ENCODE results near the gene YAP1.

YAP1 gene

GRCh38 chr11:102151784-102152525, 41.7 kb downstream of the YAP1 start:
- no peaks in the 10 kb centered on the region for H3K4me1 ChIP-seq (ENCODE audit: control insufficient read depth, low read length)
- no peaks in the 10 kb centered on the region for H3F3A ChIP-seq (ENCODE audit: control insufficient read depth, insufficient read depth)
- H4K20me1 ChIP-seq (ENCODE audit: control insufficient read depth, insufficient read depth, low read depth, low read length), result no peaks in the 10 kb centered on the region
- peaks cover 2% of the 10 kb centered on the region; the same call in 1 of the 2 replicates for H3K27me3 ChIP-seq (ENCODE audit: control insufficient read depth, low read length)
- H3K27ac ChIP-seq (ENCODE audit: low read depth, low read length), result no peak overlapping the region
- no peaks in the 10 kb centered on the region for H3K9me2 ChIP-seq (replicated peaks; ENCODE audit: control insufficient read depth, low read length)
- no peaks in the 10 kb centered on the region for H3K79me2 ChIP-seq (ENCODE audit: control insufficient read depth, low read length)
- no peak overlapping the region for H3K4me3 ChIP-seq (ENCODE audit: low read length)
- no peak for TF ChIP-seq CTCF (IDR thresholded peaks at IDR 0.05; ENCODE audit: low read depth, low read length, poor library complexity, severe bottlenecking)
- no peaks in the 10 kb centered on the region for H3K36me3 ChIP-seq (ENCODE audit: control insufficient read depth, low read length)
- H3K4me2 ChIP-seq (ENCODE audit: low read length), result no peak overlapping the region
- H3K9me3 ChIP-seq (ENCODE audit: control insufficient read depth, insufficient read depth, low read length), result no peaks in the 10 kb centered on the region

GRCh38 chr11:102153082-102153481, 42.8 kb downstream of the YAP1 start:
- Histone ChIP-seq H4K20me1 (ENCODE audit: control insufficient read depth, insufficient read depth, low read depth, low read length) (no peaks in the 10 kb centered on the region), H3K9me2 (replicated peaks; ENCODE audit: control insufficient read depth, low read length) (no peaks in the 10 kb centered on the region), H3F3A (ENCODE audit: control insufficient read depth, insufficient read depth) (no peaks in the 10 kb centered on the region)

GRCh38 chr11:102154806-102155205, 44.6 kb downstream of the YAP1 start:
- H3K4me2 ChIP-seq (ENCODE audit: low read length), result no peak overlapping the region
- H3K27me3 ChIP-seq (ENCODE audit: control insufficient read depth, low read length), result peaks cover 2% of the 10 kb centered on the region; the same call in 1 of the 2 replicates
- no peaks in the 10 kb centered on the region for H3K4me1 ChIP-seq (ENCODE audit: control insufficient read depth, low read length)
- TF ChIP-seq EZH2phosphoT487 (IDR thresholded peaks at IDR 0.05; ENCODE audit: borderline replicate concordance, low read length), result no peak
- no peak for TF ChIP-seq CTCF (IDR thresholded peaks at IDR 0.05; ENCODE audit: low read depth, low read length, poor library complexity, severe bottlenecking)
- H3K36me3 ChIP-seq (ENCODE audit: control insufficient read depth, low read length), result no peaks in the 10 kb centered on the region
- no peaks in the 10 kb centered on the region for H3K9me2 ChIP-seq (replicated peaks; ENCODE audit: control insufficient read depth, low read length)
- H3K9me3 ChIP-seq (ENCODE audit: control insufficient read depth, insufficient read depth, low read length), result no peaks in the 10 kb centered on the region
- H3K27ac ChIP-seq (ENCODE audit: low read depth, low read length), result no peak overlapping the region
- no peaks in the 10 kb centered on the region for H4K20me1 ChIP-seq (ENCODE audit: control insufficient read depth, insufficient read depth, low read depth, low read length)
- no peaks in the 10 kb centered on the region for H3F3A ChIP-seq (ENCODE audit: control insufficient read depth, insufficient read depth)
- no peaks in the 10 kb centered on the region for H3K79me2 ChIP-seq (ENCODE audit: control insufficient read depth, low read length)
- no peak overlapping the region for H3K4me3 ChIP-seq (ENCODE audit: low read length)

More at GRCh38 chr11:102153082-102153481, 42.8 kb downstream of the YAP1 start:
- no peaks in the 10 kb centered on the region for H3K9me3 ChIP-seq (ENCODE audit: control insufficient read depth, insufficient read depth, low read length)
- TF ChIP-seq EZH2phosphoT487 (IDR thresholded peaks at IDR 0.05; ENCODE audit: borderline replicate concordance, low read length), result no peak
- no peak for TF ChIP-seq CTCF (IDR thresholded peaks at IDR 0.05; ENCODE audit: low read depth, low read length, poor library complexity, severe bottlenecking)
- H3K27me3 ChIP-seq (ENCODE audit: control insufficient read depth, low read length), result peaks cover 2% of the 10 kb centered on the region; the same call in 1 of the 2 replicates
- no peaks in the 10 kb centered on the region for H3K79me2 ChIP-seq (ENCODE audit: control insufficient read depth, low read length)
- H3K4me1 ChIP-seq (ENCODE audit: control insufficient read depth, low read length), result no peaks in the 10 kb centered on the region
- no peak overlapping the region for H3K4me2 ChIP-seq (ENCODE audit: low read length)
- H3K4me3 ChIP-seq (ENCODE audit: low read length), result no peak overlapping the region
- H3K27ac ChIP-seq (ENCODE audit: low read depth, low read length), result no peak overlapping the region
- H3K36me3 ChIP-seq (ENCODE audit: control insufficient read depth, low read length), result no peaks in the 10 kb centered on the region
